ENCODE results near the gene CARNS1.

The CARNS1 gene

GRCh38 chr11:67376063-67376820 is 39.2 kb upstream of the CARNS1 start:
- DNase-seq, result no peak

- DNase-seq, result no peak
Observed at GRCh38 chr11:67376873-67377808, 38.3 kb upstream of the CARNS1 start.

- no peak for DNase-seq
Observed at GRCh38 chr11:67378544-67378943, 36.9 kb upstream of the CARNS1 start.

- DNase-seq, result peak; percentile 45
Observed at GRCh38 chr11:67379061-67380058, 36.1 kb upstream of the CARNS1 start.

GRCh38 chr11:67381244-67381972 is 34.1 kb upstream of the CARNS1 start:
- peak; percentile 76 for DNase-seq

GRCh38 chr11:67382276-67383136 is 33.0 kb upstream of the CARNS1 start:
- peak; percentile 92 for DNase-seq

GRCh38 chr11:67384851-67385366 is 30.6 kb upstream of the CARNS1 start:
- DNase-seq, result no peak

- no peak for DNase-seq
Observed at GRCh38 chr11:67387069-67387468, 28.4 kb upstream of the CARNS1 start.

- DNase-seq, result no peak
Observed at GRCh38 chr11:67387518-67387917, 28.0 kb upstream of the CARNS1 start.

GRCh38 chr11:67389477-67389876 is 26.0 kb upstream of the CARNS1 start:
- DNase-seq, result peak; percentile 65

GRCh38 chr11:67390947-67391303 is 24.6 kb upstream of the CARNS1 start:
- DNase-seq, result no peak

- DNase-seq, result peak; percentile 98
Observed at GRCh38 chr11:67391304-67392182, 23.9 kb upstream of the CARNS1 start, which contains the start of gene RAD9A. Gene RAD9A (plus strand): TSS chr11:67391986. CDS start chr11:67392045, 59 bp downstream.

GRCh38 chr11:67392183-67392715 is 23.2 kb upstream of the CARNS1 start:
- no peak for DNase-seq

GRCh38 chr11:67393437-67393836 is 22.0 kb upstream of the CARNS1 start:
- DNase-seq, result no peak

GRCh38 chr11:67393990-67394389 is 21.5 kb upstream of the CARNS1 start:
- DNase-seq, result no peak

- DNase-seq, result no peak
Observed at GRCh38 chr11:67395555-67396258, 19.8 kb upstream of the CARNS1 start.

GRCh38 chr11:67396259-67396581 is 19.3 kb upstream of the CARNS1 start:
- DNase-seq, result no peak

- peak; percentile 44 for DNase-seq
Observed at GRCh38 chr11:67396587-67397389, 18.7 kb upstream of the CARNS1 start.
